ENCODE data around the gene GRIA4.
"Not testable (repeated sequence)": the region's sequence is repeated elsewhere in the genome, so short reads cannot be mapped to it uniquely, and the experiment has no call there.

GRIA4 gene

DNA sequence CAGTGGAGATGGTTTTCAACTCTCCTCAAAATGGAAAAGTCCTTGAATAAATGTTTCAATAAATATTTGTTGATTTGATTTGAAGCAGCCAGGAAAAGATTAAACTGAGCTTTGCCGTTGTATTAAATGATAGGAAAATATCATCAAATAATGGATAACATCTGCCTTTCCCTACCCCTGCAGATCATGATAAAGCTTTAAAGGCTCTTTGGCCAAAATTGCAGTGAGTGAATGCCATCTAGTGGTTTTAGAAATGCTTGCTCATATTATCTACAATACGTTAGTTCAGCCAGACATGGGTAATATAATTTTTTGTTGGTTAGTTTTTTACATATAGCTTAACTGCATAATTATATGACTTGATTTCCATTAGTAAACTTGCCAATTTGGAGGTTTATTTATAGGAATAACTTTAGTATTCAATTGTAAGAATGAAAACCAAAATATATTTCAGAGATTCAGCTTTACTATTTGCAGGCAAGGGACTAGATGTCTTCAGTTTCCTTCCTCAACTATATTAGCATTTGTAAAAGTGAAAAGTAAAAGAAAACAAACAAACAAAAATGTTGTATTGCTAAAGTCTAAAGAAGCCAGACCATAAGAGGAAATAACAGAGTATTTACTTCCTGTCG is 253.0 kb downstream of the GRIA4 start:
- DNase-seq (ENCODE audit: low spot score) = no peak

GRCh38 chr11:105863523-105863922 is 253.7 kb downstream of the GRIA4 start:
- DNase-seq (ENCODE audit: low spot score) = no peak

DNA sequence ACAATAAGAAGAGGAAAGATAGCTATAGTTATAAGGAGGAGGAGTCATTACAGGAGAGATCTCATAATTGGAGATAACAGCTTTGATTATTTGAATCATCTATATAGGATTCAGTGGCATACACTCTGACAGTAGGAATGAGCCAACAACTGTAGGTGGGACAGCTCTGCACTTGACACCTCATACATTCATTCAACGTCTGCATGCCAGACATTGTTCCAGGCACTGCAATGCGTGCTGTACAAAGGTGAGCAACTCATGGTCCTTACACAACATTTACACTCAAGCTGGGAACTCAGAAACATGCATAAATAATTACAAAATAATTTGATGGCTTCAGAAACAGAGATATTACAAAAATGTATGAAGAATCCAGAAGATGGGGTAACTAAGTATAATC is 257.9 kb downstream of the GRIA4 start:
- DNase-seq (ENCODE audit: low spot score) = no peak

DNA sequence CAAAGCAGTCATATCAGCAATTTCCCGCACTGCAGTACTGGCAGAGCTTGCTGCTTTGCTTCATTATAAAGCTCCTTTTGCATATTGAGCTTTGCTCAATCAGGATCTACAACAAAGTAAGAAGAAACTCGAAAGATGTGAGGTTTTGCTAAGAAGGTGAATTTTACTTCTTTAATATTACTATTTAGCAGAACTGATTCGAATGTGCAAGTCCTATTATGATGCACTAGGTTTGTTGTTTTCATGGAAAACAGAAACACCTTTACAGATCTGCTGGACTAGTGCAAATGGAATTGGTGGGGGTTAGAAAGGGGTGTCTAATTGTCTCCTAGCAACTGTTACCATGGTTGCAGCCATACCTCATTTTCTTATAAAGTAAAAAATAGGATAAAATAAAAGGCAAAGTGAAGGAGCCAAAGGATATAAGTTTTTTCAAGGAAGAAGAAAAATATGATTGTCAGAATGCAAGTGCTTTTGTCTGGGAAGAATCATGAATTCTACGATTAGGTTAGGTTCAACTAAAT is 259.0 kb downstream of the GRIA4 start:
- no peak for DNase-seq (ENCODE audit: low spot score)

- DNase-seq (ENCODE audit: low spot score) = no peak
These were observed 260.7 kb downstream of the GRIA4 start for GRCh38 chr11:105870516-105871113.

DNA sequence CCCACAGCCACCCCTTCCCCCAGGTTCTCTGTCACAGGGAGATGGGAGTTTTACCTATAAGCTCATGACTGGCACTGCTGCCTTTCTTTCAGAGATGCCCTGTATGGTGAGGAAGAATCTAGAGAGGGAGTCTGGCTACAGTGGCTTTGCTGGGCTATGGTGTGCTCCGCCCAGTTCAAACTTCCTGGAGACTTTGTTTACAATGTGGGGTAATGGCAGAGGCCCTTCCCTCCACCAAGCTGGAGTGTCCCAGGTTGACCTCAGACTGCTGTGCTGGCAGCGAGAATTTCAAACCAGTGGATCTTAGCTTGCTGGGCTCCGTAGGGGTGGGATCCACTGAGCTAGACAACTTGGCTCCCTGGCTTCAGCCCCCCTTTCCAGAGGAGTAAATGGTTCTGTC is 268.6 kb downstream of the GRIA4 start:
- DNase-seq (ENCODE audit: low spot score) = no peak

DNA sequence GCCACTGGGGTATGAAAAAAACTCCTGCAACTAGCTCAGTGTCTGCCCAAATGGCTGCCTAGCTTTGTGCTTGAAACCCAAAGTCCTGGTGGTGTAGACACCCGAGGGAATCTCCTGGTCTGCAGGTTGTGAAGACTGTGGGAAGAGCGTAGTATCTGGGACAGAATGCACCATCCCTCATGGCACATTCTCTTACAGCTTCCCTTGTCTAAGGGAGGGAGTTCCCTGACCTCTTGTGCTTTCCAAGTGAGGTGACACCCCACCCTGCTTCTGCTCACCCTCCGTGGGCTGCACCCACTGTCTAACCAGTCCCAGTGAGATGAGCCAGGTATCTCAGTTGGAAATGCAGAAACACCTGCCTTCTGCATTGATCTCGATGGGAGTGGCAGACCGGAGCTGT is 269.1 kb downstream of the GRIA4 start:
- not testable (repeated sequence) for DNase-seq (ENCODE audit: low spot score)

DNA sequence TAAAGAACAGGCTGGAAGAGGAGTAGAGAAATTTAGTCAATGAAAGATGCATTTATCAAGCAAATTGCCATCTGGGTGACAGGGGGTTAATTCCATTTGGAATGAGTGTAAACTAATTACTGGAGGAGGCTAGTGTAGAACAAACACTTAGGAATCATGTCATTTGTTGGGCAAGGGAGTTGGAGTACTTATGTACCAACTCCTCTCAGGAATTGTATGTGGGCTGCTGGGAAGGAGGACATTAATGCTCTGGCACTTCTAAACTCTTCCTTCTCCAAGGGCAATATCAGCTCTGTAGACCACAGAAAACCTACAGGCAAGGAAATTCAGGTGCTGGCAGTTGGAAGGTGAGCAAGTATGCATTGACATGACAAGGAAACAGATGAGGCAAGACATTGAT is 271.2 kb downstream of the GRIA4 start:
- DNase-seq (ENCODE audit: low spot score) = no peak

- DNase-seq (ENCODE audit: low spot score) = no peak
These were observed 274.6 kb downstream of the GRIA4 start for GRCh38 chr11:105884436-105884835.

DNA sequence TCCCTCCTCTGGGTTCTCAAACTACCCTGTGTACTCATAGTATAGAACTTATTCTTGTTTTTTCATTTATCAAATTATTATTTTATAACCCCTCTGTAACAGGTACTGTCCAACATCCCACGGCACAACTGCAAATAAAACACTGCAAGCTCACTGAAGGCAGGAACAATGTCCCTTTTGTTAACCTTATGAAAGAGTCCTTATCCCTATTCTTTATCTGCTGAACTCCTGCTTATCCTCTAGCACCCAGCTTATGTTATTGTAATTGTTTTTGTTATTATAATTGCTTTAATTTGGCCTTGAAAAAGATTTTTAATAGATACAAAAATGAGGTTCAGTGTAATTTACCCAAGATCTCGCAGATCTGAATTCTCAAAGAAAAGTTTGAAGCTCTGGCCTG is 281.8 kb downstream of the GRIA4 start:
- no peak for DNase-seq (ENCODE audit: low spot score)

GRCh38 chr11:105897161-105897560 is 287.3 kb downstream of the GRIA4 start:
- DNase-seq (ENCODE audit: low spot score) = no peak

DNA sequence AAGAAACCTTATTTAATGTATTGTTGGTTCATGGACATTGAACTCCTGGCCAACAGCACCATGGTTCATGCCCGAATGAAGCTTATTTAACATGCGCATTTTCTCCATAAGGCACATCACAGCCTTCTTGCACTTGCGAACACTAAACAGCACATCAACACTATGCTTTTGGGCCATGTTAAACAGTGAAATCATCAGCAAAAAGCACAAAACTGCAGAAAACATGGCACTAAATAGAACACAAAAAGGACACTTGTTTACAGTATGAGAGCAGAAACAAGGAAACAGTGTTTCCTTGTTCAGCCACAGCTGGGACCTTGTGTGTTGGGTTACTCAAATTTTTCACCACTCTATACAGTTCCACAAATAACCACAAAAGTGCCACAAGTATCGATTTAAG is 289.9 kb downstream of the GRIA4 start:
- no peak for DNase-seq (ENCODE audit: low spot score)

GRCh38 chr11:105900515-105901035 is 290.7 kb downstream of the GRIA4 start:
- DNase-seq (ENCODE audit: low spot score) = no peak

- no peak for DNase-seq (ENCODE audit: low spot score)
These were observed 293.2 kb downstream of the GRIA4 start for GRCh38 chr11:105903113-105903512.

GRCh38 chr11:105906517-105906916 is 296.6 kb downstream of the GRIA4 start:
- DNase-seq (ENCODE audit: low spot score) = no peak

DNA sequence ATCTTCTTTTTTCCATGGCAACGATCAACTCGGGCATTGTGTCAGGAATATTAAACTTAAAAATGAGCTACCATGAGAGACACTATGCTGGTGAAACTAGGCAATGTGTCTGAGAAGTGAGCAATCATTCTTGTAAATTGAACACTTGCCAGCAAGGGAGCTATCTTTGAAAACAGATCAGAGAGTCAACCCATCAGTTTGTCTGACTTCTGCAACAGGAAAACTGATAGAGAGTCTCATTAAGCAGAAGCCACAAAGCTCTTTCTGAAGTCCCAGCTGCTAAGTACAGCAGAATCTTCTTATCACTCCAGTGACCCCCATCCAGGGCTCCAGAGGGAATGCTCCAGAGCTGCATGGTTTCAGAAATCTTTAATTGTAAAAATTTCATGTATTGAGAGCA is 297.4 kb downstream of the GRIA4 start:
- no peak for DNase-seq (ENCODE audit: low spot score)

DNA sequence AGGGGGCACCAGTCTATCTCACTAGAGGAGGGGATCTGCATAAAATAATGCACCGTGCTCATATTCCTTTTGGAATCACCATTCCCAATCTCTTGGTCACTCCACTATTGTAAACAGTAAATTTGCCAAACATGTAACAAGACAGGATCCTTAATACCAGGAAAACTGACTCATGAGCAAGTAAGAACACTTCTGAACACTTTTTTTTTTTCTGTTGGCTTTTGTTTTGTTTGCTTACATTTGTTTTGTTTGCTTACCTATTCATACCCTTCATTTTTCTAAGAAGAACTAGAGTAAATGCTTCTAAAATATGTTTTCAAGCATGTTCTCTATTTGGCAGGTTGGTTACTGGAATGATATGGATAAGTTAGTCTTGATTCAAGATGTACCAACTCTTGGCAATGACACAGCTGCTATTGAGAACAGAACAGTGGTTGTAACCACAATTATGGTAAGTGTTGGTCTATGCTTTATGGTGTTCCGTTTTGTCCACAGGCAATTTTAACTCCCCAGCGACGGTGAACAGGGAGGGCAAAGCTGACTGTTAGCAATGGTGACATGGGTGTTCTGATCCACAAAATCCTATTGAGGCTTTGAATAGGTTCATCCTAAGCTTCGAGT is 300.3 kb downstream of the GRIA4 start:
- no peak for DNase-seq (ENCODE audit: low spot score)

DNA sequence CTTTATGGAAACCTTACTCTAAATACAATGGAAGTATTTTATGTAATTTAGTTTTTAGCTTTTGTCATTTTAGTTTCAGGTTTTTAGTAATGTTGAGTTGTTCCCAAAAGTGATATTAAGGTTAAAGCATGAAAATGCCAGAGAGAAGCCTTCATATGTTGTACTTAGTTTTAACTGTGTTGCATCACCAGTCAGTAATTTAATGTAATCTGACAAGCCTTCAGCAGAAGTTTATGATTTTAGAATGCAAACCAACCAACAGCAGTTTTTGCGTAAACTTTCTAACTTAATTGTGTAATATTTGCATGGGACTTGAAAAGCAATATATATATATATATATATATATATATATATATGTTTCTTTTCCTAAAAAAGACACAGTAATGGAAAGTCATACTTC is 301.6 kb downstream of the GRIA4 start:
- DNase-seq (ENCODE audit: low spot score) = no peak

DNA sequence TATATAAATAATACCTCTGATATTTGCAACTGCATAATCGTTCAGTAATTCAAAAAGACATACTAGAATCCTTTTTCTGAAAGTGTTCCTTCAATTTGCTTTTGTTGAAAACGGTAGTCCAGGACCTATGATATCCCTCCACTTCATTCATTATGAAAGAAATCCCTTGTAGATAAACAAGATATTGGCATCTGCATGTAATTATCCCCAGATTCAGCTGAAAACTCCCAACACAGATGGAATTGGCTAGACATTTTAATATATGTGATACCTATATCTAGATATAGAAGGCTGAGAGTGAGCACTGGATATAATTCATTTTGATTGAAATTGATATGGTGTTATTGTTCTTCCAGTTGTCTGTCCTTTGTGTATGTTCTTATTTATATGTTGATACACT is 302.8 kb downstream of the GRIA4 start:
- no peak for DNase-seq (ENCODE audit: low spot score)

DNA sequence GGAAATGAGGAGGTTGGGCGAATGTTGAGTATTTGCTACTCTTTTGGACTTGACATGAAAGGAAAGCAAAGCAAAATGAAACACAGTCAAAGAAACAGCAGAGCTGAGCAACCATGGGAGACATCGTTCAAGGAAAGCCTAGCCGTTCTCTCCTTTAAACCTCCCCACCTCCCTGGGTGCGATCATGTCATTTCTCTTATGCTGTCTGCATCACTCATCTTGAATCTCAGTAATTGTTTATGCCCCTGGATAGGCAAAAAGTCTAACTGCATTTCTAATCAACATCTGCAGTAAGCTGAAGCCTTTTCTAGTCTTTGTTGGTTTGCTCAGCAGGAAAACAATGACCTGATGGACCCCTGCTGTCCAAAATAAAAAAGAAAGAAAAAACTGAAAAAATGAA is 305.1 kb downstream of the GRIA4 start:
- no peak for DNase-seq (ENCODE audit: low spot score)

DNA sequence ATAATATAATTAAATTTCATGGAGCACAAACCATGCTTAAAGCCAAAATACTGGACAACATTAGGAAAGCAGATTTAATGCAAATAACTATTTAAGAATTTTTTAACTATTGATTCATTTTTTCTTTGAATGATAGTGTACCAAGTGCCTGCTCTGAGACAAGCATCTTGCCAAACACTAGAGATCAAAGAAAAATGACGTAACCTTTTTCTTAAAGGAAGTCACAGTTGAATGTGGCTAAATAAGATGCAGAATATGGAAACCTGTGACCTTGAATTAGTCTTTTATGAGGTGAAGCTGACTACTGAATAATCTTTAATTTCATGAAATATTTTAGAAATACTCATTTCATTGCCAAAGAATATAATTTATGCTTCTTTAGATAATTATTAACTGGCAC is 308.2 kb downstream of the GRIA4 start:
- DNase-seq (ENCODE audit: low spot score) = no peak

- DNase-seq (ENCODE audit: low spot score) = no peak
These were observed 308.7 kb downstream of the GRIA4 start for GRCh38 chr11:105918600-105918999.

- no peak for DNase-seq (ENCODE audit: low spot score)
These were observed 313.4 kb downstream of the GRIA4 start for GRCh38 chr11:105923252-105923651.
